Gastroesophageal sphincter (tissue), 4 donors: ENCODE results near the gene SEL1L2. TPM values are rescaled to one million over a fixed set of nuclear protein-coding genes. Genes with fewer than 3 reads are reported as not detected.

ENCODE experiments used
- ATAC-seq: fragments of 150-250 bp; one replicate; pipeline ENCODE4 v1.9.1; 2016; ENCODE audit warnings: mild to moderate bottlenecking, moderate library complexity
- H3K27ac ChIP-seq, 4 donors: fragments of 200-600 bp; sonication (generic) in 3 of 4; 1 replicate in 3 of 4; 2 replicates in 1 of 4; pipeline ENCODE4 v1.5.1; 2016 to 2019
- H3K27me3 ChIP-seq: fragments of 200-600 bp; sonication (generic); one replicate; pipeline ENCODE4 v1.5.1; 2019
- H3K36me3 ChIP-seq, 2 donors: fragments of 200-600 bp; sonication (generic); one replicate each; pipeline ENCODE4 v1.5.1; 2019; ENCODE audit warnings: control low read depth in 1 of 2
- H3K4me1 ChIP-seq, 3 donors: fragments of 200-600 bp; sonication (generic); 1 replicate in 2 of 3; 2 replicates in 1 of 3; pipeline ENCODE4 v1.5.1; 2016 to 2019; ENCODE audit warnings: control low read depth in 2 of 3
- H3K4me3 ChIP-seq, 2 donors: fragments of 200-600 bp; sonication (generic); one replicate each; pipeline ENCODE4 v1.5.1; 2019; ENCODE audit warnings: mild to moderate bottlenecking in 1 of 2, moderate library complexity in 1 of 2
- H3K9me3 ChIP-seq, 3 donors: fragments of 200-600 bp; sonication (generic); one replicate each; pipeline ENCODE4 v1.5.1; 2017 to 2019; ENCODE audit warnings: control low read depth in 2 of 3
- CTCF ChIP-seq, 4 experiments: fragments of 200-600 bp in 2 of 4; fragments of 450-650 bp in 2 of 4; sonication (generic) in 1 of 4; IDR thresholded peaks; one replicate each; pipeline ENCODE4 v1.5.1; 2017 to 2019; ENCODE audit warnings: antibody characterized with exemption in 4 of 4, mild to moderate bottlenecking in 2 of 4, moderate library complexity in 2 of 4
- EP300 ChIP-seq: sonication (generic); formaldehyde crosslinking; IDR thresholded peaks from one replicate; pipeline ENCODE4 v1.6.1; 2017; ENCODE audit warnings: antibody characterized with exemption, mild to moderate bottlenecking
- POLR2A ChIP-seq, 2 donors: fragments of 450-650 bp; IDR thresholded peaks; one replicate each; pipeline ENCODE4 v1.6.1; 2017; ENCODE audit warnings: antibody characterized with exemption in 2 of 2, mild to moderate bottlenecking in 2 of 2, moderate library complexity in 1 of 2
- POLR2AphosphoS5 ChIP-seq: sonication (generic); formaldehyde crosslinking; IDR thresholded peaks from one replicate; pipeline ENCODE4 v1.6.1; 2017; ENCODE audit warnings: antibody characterized with exemption
- WGBS, 2 donors: methylation state at CpG; one replicate each; pipeline ENCODE4 v1.1.5; 2018; ENCODE audit warnings: low coverage in 1 of 2; 5-methylcytosine and 5-hydroxymethylcytosine counted together
- small RNA-seq, 4 donors: library from RNA; depleted of rRNA; stranded (forward); fragments of <200 nt; gene quantifications; one replicate each; pipeline ENCODE3, GENCODE V24; 2016
- total RNA-seq, 4 donors: library from RNA; depleted of rRNA; stranded (reverse); fragments of >200 nt; gene quantifications; one replicate each; pipeline ENCODE4 v1.1.0, GENCODE V29; 2016

The SEL1L2 gene
- total RNA-seq, 4 donors from 2014 or later: not detected

- TF ChIP-seq EP300 (no peak), POLR2A (IDR thresholded peaks at IDR 0.05) (no peak), POLR2AphosphoS5 (no peak), CTCF (IDR thresholded peaks at IDR 0.05) (no peak)
- Histone ChIP-seq H3K27ac (no peak overlapping the region), H3K36me3 (peaks cover 17 to 97% of the 10 kb centered on the region in 2 donors), H3K27me3 (no peaks in the 10 kb centered on the region), H3K4me1 (no peaks in the 10 kb centered on the region), H3K4me3 (no peak overlapping the region), H3K9me3 (no peaks in the 10 kb centered on the region)
- no peak for ATAC-seq
Measured at GRCh38 chr20:13810446-13810845, 180.0 kb downstream of the SEL1L2 start.

GRCh38 chr20:13809855-13810254 lies 180.6 kb downstream of the SEL1L2 start:
- Histone ChIP-seq H3K27me3 (no peaks in the 10 kb centered on the region), H3K4me1 (no peaks in the 10 kb centered on the region), H3K36me3 (peaks cover 17 to 98% of the 10 kb centered on the region in 2 donors), H3K27ac (no peak overlapping the region), H3K9me3 (no peaks in the 10 kb centered on the region), H3K4me3 (no peak overlapping the region)
- 100% methylated on average over 3 of the region's 3 CpGs; no CpG with 5 or more reads in 1 of the 2 donors for WGBS, 2 donors
- ATAC-seq: no peak
- no peak for TF ChIP-seq CTCF (IDR thresholded peaks at IDR 0.05)
- no peak for TF ChIP-seq POLR2AphosphoS5
- TF ChIP-seq POLR2A (IDR thresholded peaks at IDR 0.05): no peak

- Histone ChIP-seq H3K4me1 (no peaks in the 10 kb centered on the region), H3K27ac (no peak overlapping the region), H3K36me3 (peaks cover 17 to 98% of the 10 kb centered on the region in 2 donors), H3K4me3 (no peak overlapping the region), H3K9me3 (no peaks in the 10 kb centered on the region), H3K27me3 (no peaks in the 10 kb centered on the region)
- no peak for ATAC-seq
- TF ChIP-seq POLR2AphosphoS5 (no peak), EP300 (no peak), CTCF (IDR thresholded peaks at IDR 0.05) (no peak), POLR2A (IDR thresholded peaks at IDR 0.05) (no peak)
- 88 to 100% methylated on average over 2 of the region's 2 CpGs for WGBS, 2 donors
Measured at GRCh38 chr20:13809373-13809772, 181.0 kb downstream of the SEL1L2 start.

- ATAC-seq: peak; percentile 97
- Histone ChIP-seq H3K4me3 (no peak overlapping the region), H3K36me3 (peaks cover 5 to 84% of the 10 kb centered on the region in 2 donors), H3K27me3 (no peaks in the 10 kb centered on the region), H3K27ac (peak overlapping the region in 3 of 4 donors; percentile 46 to 73 (median 65)), H3K9me3 (no peaks in the 10 kb centered on the region), H3K4me1 (peaks cover 3 to 26% (median 13%) of the 10 kb centered on the region in 3 donors)
- 0 to 6% methylated on average over 4 of the region's 7 CpGs for WGBS, 2 donors
- no peak for TF ChIP-seq EP300
- peak; percentile 82 for TF ChIP-seq POLR2AphosphoS5
Measured at GRCh38 chr20:13800728-13801134, 189.7 kb downstream of the SEL1L2 start.

GRCh38 chr20:13799974-13800373 lies 190.4 kb downstream of the SEL1L2 start:
- H3K27ac ChIP-seq: peak overlapping the region in 3 of 4 donors; percentile 46 to 73 (median 65)

More at GRCh38 chr20:13799974-13800373, 190.4 kb downstream of the SEL1L2 start:
- Histone ChIP-seq H3K4me3 (no peak overlapping the region), H3K36me3 (peaks cover 5 to 84% of the 10 kb centered on the region in 2 donors), H3K27me3 (no peaks in the 10 kb centered on the region), H3K9me3 (no peaks in the 10 kb centered on the region), H3K4me1 (peaks cover 3 to 26% (median 13%) of the 10 kb centered on the region in 3 donors)
- 80 to 87% methylated on average over 2 of the region's 2 CpGs for WGBS, 2 donors
- no peak for ATAC-seq
- TF ChIP-seq EP300 (no peak), POLR2AphosphoS5 (no peak), CTCF (IDR thresholded peaks at IDR 0.05) (no peak), POLR2A (IDR thresholded peaks at IDR 0.05) (no peak)

Small RNA genes within 50 kb of the gene (small RNA-seq; reads per million reads assigned to genes)
- 0 reads per million in 4 donors for gene RNU6-278P
- 0 reads per million in 4 donors for gene RPS3P1

Other genes with a start within 250 kb of the SEL1L2 start
- 10 to 100 TPM; 12.8 to 16.2 (median 14.6) TPM for gene ESF1, start 205.7 kb downstream of the SEL1L2 start, total RNA-seq
- 10 to 100 TPM; 11.3 to 38.8 (median 13.8) TPM for gene NDUFAF5, start 205.6 kb downstream of the SEL1L2 start, total RNA-seq
- gene MACROD2, start 4.9 kb upstream of the SEL1L2 start, total RNA-seq: 10 to 100 TPM in 2 of 4 donors, 1 to 10 TPM in 2; 4.0 to 12.1 (median 7.4) TPM